Ammon's horn (tissue), 1 donor: ENCODE data around the gene GOLGA6L6.
"Not testable (repeated sequence)": the region's sequence is repeated elsewhere in the genome, so short reads cannot be mapped to it uniquely, and the experiment has no call there.

ENCODE experiments used
- DNase-seq: peaks from one replicate; pipeline ENCODE4 v3.0.0-alpha.2; 2016; ENCODE audit warnings: low spot score

Gene GOLGA6L6, protein sequence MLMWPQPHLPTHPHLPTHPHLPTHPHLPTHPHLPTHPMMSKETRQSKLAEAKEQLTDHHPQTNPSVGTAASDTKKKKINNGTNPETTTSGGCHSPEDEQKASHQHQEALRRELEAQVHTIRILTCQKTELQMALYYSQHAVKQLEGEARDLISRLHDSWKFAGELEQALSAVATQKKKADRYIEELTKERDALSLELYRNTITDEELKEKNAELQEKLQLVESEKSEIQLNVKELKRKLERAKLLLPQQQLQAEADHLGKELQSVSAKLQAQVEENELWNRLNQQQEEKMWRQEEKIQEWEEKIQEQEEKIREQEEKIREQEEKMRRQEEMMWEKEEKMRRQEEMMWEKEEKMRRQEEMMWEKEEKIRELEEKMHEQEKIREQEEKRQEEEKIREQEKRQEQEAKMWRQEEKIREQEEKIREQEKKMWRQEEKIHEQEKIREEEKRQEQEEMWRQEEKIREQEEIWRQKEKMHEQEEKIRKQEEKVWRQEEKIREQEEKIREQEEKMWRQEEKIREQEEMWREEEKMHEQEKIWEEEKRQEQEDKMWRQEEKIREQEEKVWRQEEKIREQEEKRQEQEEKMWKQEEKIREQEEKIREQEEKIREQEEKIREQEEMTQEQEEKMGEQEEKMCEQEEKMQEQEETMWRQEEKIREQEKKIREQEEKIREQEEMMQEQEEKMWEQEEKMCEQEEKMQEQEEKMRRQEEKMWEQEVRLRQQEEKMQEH

DNA sequence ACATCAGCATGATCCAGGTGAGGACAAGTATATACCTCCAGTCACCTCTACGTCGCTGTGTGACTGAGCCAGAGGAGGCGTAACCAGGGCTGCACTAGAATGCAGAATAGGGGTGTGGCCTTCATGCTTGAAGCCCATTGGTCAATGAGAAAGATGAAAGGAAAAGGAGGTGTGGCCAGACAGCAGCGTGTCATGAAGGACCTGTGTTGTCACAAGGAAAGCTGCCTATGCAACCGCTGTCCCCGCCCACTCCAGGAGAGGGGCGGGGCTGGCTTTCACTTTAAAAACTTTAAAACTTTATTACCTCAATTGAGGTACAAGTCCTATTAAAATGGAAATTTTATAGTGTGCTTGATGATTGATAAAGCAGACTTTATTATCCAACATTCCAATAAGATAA lies at the start of gene GOLGA6L6:
GOLGA6L6 (minus strand) TSS at position 101 of the 400 bp plus-strand sequence; CDS start at position 10, 91 bp downstream.
- DNase-seq = not testable (repeated sequence)

DNA sequence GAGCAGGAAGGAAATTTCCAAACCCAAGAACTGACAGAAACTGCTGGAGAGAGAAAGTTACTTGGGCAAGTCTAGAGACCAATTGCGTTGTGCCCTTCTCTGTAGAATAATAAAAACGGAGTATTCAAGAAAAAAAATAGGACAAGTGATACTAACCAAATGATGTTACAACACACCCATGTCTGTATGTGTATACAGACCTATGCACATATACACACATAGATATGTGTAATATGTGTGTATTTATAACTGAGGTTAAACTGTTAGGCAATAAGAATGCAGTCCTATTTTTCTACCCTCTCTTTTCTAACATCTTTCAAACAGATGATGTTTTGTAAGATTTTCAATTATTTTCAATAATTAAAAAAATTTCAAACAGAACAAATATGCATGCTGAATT lies 48.5 kb upstream of the GOLGA6L6 start:
- not testable (repeated sequence) for DNase-seq

DNA sequence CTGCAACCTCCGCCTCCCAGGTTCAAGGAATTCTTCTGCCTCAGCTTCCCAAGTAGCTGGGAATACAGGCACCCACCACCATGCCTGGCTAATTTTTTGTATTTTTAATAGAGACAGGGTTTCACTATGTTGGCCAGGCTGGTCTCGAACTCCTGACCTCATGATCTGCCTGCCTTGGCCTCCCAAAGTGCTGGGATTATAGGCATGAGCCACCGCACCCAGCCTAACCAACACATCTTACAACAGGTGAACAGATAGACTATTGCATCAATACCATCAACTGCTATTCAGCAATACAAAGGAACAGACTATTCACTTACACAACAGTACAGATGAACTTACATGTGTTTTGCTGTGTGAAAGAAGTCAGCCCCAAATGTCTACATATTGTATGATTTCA lies 45.2 kb upstream of the GOLGA6L6 start:
- not testable (repeated sequence) for DNase-seq

DNA sequence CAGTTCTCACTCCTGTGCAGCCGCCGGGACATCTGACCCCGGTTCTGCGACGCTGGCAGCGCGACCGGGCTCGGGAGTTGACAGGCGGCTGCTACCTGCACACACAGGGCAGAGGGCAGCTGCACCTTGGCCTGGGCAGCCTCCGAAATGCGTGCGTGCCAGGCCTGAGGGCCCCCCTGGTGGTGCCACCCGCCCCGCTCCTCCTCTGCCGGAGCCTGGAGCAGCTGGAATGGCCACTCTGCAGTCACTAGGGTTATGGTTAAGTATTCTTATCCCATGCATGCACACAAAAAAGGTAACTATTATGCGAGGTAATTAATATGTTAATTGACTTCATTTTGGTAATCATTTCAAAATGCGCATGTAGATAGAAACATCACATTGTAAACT lies 41.1 kb upstream of the GOLGA6L6 start:
- DNase-seq = not testable (repeated sequence)

DNA sequence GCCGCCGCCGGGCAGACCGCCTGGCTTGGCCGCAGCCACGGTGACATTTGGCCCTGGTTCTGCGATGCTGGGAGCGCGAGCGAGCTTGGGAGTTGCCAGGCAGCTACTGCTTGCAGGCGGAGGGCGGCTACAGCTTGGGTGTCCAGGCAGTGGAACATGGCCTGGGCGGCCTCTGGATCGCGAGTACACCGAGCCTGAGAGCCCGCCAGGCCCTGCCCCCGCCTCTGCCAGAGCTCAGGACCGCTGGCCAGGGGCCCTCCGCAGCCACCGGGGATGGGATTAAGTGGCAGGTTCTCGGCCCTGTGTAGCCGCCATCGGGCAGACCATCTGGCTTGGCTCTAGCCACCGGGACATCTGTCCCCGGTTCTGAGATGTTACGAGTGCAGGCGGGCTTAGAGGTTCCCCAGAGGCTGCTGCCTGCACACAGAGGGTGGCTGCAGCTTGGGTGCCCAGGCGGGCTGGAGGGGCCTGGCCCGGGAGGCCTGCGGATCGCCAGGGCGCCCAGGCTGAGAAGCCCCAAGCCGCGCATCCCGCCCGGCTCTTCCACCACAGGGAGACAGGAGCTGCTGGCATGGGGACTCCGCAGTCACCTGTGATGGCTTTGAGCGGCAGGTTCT lies 40.6 kb upstream of the GOLGA6L6 start:
- not testable (repeated sequence) for DNase-seq

DNA sequence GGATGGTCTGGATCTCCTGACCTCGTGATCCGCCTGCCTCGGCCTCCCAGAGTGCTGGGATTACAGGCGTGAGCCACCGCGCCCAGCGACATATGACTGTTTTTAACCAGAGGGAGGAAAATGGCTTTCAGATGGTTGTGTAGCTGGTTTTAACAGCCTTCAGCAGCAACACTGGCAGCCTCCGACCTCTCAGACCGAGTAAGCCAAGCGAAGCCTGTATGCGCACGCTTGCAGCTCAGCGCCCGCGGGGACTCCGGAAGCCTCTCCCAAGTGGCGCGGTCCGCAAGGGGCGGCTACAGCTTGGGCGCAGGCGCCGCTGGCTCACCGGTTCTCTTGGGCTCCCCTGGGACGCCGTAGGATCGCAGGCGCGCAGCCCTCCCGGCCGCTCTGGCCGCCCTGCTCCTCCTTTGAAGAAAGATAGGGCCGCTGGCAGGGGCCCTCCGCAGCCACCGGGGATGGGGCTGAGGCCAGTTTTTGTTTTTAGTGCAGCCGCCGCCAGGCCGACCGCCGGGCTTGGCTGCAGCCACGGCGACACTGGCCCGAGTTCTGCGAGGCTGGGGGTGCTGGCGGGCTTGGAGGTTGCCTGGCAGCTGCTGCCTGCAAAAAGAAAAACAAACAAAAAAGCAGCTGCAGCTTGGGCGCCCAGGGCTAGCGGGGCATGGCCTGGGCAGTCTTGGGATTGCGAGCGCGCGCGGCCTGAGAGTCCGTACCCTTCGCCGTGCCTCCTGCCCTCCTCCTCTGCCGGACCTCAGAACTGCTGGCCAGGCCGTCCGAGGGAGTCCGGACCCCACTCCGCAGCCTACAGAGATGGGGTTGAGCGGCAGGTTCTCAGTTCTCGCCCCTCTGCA lies 39.9 kb upstream of the GOLGA6L6 start:
- not testable (repeated sequence) for DNase-seq

DNA sequence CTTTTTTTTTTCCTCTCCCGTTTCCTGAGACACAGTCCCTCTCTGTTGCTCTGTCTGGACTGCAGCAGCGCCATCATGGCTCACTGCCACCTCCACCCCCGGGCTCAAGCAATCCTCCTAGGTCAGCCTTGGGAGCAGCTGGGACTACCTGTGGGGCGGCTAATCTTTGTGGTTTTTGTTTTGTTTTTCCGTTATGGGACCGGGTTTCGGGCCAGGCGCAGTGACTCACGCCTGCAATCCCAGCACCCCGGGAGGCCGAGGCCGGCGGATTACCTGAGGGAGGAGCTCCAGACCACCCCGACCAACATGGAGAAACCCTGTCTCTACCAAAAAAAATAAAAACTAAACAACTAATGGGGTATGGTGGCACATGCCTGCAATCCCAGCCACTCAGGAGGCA lies 38.1 kb upstream of the GOLGA6L6 start:
- not testable (repeated sequence) for DNase-seq

DNA sequence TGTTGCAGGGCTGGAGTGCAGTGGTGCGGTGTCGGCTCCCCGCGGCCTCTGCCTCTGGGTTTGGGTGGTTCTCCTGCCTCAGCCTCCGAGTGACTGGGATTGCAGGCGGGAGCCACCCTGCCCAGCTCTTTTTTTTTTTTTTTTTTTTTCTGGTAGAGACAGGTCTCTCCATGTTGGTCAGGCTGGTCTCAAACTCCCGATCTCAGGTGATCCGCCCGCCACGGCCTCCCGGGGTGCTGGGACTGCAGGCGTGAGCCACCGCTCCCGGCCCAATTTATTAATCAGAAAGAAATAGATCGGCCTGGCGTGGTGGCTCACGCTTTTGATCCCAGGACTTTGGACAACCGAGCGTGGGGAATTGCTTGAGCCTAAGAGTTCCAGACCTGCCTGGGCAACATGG lies 9.7 kb upstream of the GOLGA6L6 start:
- not testable (repeated sequence) for DNase-seq

DNA sequence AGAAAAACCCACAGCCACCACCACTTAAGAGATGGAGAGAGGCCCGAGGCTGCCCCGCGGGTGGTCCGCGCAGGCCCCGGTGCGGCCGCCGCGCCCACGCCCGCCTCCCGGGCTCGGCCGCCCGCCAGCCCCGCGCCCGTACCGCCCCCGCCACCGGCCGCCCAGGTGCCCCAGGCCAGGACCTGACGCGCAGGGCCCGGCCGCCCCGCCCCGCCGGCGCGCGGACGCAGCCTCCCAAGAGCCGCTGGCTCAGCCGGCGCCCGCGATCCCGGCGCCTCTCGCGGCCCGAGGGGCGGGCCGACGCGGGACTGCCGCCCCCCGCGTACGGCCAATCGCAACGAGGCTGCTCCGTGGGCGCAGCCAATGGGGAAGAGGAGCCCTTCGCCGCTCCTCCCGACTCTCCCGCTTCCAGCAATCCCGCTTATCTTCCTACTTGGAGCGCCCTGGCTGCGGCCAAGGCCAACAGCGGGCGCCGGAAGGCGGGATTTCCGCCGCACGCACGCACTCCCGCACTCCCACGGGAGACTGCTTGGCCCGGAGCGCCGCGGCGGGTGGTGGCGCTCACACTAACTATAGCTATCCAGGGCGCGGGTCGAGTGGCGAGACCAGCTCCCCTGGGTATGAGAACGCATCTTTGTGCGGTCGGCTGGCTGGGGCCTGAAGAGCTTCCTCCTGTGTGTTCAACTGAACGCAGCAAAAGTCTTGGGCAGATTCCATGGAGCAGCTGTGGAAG lies 35.5 kb downstream of the GOLGA6L6 start:
- not testable (repeated sequence) for DNase-seq

DNA sequence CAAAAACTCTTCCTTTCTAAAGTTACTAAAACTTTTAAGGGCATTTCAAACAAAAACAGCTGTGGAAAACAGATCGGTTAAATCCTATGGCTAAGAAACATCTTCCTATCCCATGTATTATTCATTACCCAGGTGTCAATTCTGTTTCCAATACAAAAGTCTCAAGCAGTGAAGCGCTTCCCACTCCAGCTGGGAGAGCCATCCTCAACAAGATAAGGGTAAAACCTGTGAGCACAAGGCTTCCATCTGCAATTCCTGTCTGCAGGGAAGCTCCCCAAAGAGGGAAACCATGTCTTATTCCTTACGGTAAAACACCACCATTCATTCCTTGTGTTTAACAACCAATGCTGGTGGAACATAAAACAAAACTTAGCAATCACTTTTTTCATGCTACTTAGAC lies 38.8 kb downstream of the GOLGA6L6 start:
- not testable (repeated sequence) for DNase-seq

DNA sequence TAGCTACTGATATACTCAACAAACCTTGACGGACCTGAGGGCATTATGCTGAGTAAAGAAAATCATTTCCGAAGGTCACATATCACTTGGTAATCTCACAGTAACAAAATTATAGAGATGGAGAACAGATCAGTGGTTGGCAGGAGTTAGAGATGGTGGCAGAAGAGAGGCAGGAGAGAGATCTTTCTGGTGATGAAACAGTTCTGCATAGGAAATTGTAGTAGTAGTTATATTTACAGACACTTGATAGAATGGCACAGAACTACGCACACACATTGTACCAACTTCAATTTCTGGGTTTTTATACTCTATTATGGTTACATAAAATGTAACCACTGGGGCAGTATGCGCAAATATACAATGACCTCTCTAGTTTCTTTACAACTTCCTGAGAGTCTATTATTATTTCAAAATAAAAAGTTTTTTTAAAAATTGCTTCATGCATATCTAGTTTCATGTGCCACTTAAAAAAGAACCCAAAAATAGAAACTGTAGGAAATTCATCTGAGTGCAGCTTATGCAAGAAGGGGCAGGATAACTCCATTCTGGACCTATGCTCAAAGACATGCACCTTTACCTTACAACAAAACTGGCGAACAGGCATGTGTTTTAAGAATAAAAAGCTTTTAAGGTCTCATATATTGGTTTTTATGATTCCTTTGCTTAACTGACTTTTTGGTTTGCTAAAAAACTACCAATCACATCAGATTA lies 39.9 kb downstream of the GOLGA6L6 start:
- DNase-seq = not testable (repeated sequence)

DNA sequence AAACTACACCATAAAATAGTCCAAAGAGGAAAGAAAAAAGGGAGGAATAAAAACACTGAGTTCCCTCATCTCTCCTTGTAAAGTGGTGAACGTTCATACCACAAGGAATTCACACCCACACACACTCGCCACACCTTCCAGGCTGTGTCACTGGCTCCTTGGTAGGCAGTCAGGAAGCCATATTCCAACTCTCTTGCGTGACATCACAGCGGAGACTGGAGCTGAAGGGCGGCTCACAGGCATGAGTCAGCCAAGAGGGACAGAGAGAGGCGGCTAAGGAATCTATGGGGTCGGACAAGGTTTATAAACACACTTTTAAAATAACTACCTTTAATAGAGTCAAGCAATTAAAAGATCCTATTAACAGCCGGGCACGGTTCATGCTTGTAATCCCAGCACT lies 43.8 kb downstream of the GOLGA6L6 start:
- DNase-seq = not testable (repeated sequence)

DNA sequence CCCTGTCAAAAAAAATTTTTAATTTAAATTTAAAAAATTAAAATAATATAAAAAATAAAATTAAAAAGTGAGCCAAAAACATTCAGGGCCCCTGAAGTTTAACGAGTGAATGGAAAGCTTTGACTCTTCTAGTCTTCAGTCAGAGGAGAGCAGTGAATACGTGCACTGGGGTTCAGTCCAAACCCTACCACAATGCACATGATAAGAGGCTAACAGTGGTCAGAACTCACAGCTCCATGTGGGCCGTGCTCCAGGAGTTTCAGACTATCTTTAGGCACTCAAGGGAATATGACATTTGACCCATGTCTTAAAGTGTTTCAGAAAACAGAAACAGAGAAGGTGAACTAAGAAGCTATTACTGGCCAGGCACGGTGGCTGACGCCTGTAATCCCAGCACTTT lies 48.6 kb downstream of the GOLGA6L6 start:
- DNase-seq = not testable (repeated sequence)

DNA sequence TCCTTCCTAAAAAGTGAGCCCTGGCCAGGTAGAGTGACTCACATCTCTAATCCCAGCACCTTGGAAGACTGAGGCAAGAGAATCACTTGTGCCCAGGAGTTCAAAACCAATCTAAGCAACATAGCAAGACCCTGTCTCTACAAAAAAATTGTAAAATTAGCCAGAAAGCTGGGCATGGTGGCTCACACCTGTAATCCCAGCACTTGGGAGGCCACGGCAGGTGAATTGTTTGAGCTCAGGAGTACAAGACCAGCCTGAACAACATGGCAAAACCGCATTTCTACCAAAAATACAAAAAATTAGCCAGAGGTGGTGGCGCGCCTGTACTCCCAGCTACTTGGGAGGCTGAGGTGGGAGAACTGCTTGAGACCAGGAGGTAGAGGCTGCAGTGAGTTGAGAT lies 49.0 kb downstream of the GOLGA6L6 start:
- DNase-seq = not testable (repeated sequence)

DNA sequence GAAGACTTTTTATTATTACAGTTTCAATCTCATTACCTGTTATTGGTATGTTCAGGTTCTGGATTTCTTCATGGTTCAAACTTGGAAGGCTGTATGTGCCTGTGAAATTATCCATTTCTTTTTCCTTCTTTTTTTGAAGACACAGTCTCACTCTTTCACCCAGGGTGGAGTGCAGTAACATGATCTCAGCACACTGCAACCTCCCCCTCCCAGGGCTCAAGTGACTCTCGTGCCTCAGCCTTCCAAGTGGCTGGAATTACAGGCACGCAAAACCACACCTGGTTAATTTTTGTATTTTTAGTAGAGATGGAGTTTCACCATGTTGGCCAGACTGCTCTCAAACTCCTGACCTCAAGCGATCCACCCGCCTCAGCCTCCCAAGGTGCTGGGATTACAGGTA lies 52.3 kb downstream of the GOLGA6L6 start:
- not testable (repeated sequence) for DNase-seq
